Mesendoderm (in vitro differentiated cells): ENCODE measurements around the gene PDPR.
"Not testable (repeated sequence)": the region's sequence is repeated elsewhere in the genome, so short reads cannot be mapped to it uniquely, and the experiment has no call there.

ENCODE experiments used
- DNase-seq: peaks from one replicate; pipeline ENCODE4 v3.0.0; 2013
- H2AK5ac ChIP-seq: 2 replicates; pipeline ENCODE4 v1.6.1; 2013; ENCODE audit warnings: low read length, inconsistent platforms
- H2BK120ac ChIP-seq: 2 replicates; pipeline ENCODE4 v1.6.1; 2013; ENCODE audit warnings: low read depth, mild to moderate bottlenecking, low read length, moderate library complexity, mixed read lengths
- H2BK15ac ChIP-seq: replicated peaks from 2 replicates; pipeline ENCODE4 v1.6.1; 2013; ENCODE audit warnings: low read depth, mild to moderate bottlenecking, moderate library complexity
- H2BK5ac ChIP-seq: 2 replicates; pipeline ENCODE4 v1.6.1; 2013; ENCODE audit warnings: low read length, inconsistent platforms
- H3K18ac ChIP-seq: 2 replicates; pipeline ENCODE4 v1.6.1; 2013; ENCODE audit warnings: mild to moderate bottlenecking, low read length, mixed read lengths
- H3K23ac ChIP-seq: one replicate; pipeline ENCODE4 v1.6.1; 2013; ENCODE audit warnings: low read length
- H3K27ac ChIP-seq: 2 replicates; pipeline ENCODE4 v1.5.1; 2013; ENCODE audit warnings: low read depth, mild to moderate bottlenecking, inconsistent platforms, low read length, moderate library complexity
- H3K27me3 ChIP-seq: 2 replicates; pipeline ENCODE4 v1.6.1; 2013; ENCODE audit warnings: low read length, control low read depth, mild to moderate bottlenecking, inconsistent platforms; ENCODE audit not compliant: insufficient read depth, poor library complexity
- H3K36me3 ChIP-seq: 2 replicates; pipeline ENCODE4 v1.6.1; 2013; ENCODE audit warnings: low read length, inconsistent platforms; ENCODE audit not compliant: control insufficient read depth, insufficient read depth
- H3K4ac ChIP-seq: one replicate; pipeline ENCODE4 v1.6.1; 2013; ENCODE audit warnings: low read depth, mild to moderate bottlenecking, low read length, moderate library complexity
- H3K4me1 ChIP-seq: 2 replicates; pipeline ENCODE4 v1.6.1; 2013; ENCODE audit warnings: low read depth, low read length, inconsistent platforms; ENCODE audit not compliant: control insufficient read depth
- H3K4me2 ChIP-seq: 2 replicates; pipeline ENCODE4 v1.6.1; 2013; ENCODE audit warnings: low read length
- H3K4me3 ChIP-seq: 2 replicates; pipeline ENCODE4 v1.5.1; 2013; ENCODE audit warnings: mild to moderate bottlenecking, low read length
- H3K56ac ChIP-seq: one replicate; pipeline ENCODE4 v1.6.1; 2013; ENCODE audit warnings: low read length
- H3K79me1 ChIP-seq: 2 replicates; pipeline ENCODE4 v1.6.1; 2013; ENCODE audit warnings: low read length, inconsistent platforms
- H3K79me2 ChIP-seq: 2 replicates; pipeline ENCODE4 v1.6.1; 2013; ENCODE audit warnings: mild to moderate bottlenecking, low read length; ENCODE audit not compliant: control insufficient read depth, insufficient read depth
- H3K9ac ChIP-seq: 2 replicates; pipeline ENCODE4 v1.6.1; 2013; ENCODE audit warnings: low read length, inconsistent platforms
- H4K5ac ChIP-seq: one replicate; pipeline ENCODE4 v1.6.1; 2013; ENCODE audit warnings: low read length
- H4K8ac ChIP-seq: one replicate; pipeline ENCODE4 v1.6.1; 2013; ENCODE audit warnings: low read depth, mild to moderate bottlenecking, control low read depth, low read length, moderate library complexity
- WGBS: extraction: QIAGEN DNeasy Blood & Tissue Kit; methylation state at CpG from one replicate; pipeline ENCODE4 v1.1.7; 2013; ENCODE audit warnings: low lambda C conversion rate, missing lambda C conversion rate; ENCODE audit not compliant: insufficient coverage; ENCODE audit errors: extremely low coverage; 5-methylcytosine and 5-hydroxymethylcytosine counted together

The PDPR gene

DNA sequence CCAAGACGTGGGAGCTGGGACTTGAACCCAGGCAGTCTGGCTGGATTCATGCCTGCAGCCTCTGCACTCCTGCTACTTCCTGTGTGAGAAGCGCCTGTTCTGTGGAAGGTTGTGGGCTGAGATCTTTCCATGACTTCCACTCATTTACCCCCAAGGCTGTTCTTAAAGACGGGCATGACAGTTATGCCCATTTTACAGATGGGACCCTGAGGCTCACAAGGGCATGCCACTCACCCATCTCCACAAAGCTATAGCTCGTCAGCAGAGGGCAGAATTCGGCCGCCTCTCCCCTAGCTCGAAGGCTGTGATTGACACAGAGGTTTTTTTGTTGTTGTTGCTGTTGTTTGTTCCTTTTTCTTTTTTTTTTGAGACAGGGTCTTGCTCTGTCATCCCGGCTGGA, 85.9 kb downstream of the PDPR start:
- not testable (repeated sequence) for H3K4me3 ChIP-seq, H2BK5ac ChIP-seq, H3K79me1 ChIP-seq, DNase-seq, H2BK15ac ChIP-seq, H2BK120ac ChIP-seq, H2AK5ac ChIP-seq, H3K9ac ChIP-seq, H4K5ac ChIP-seq, H3K18ac ChIP-seq, H3K23ac ChIP-seq, H3K4me1 ChIP-seq, H3K27ac ChIP-seq, H3K27me3 ChIP-seq, H4K8ac ChIP-seq, H3K36me3 ChIP-seq, H3K4ac ChIP-seq, H3K4me2 ChIP-seq, H3K56ac ChIP-seq, H3K79me2 ChIP-seq
- no CpG with 5 or more reads among the region's 8 CpGs for WGBS

DNA sequence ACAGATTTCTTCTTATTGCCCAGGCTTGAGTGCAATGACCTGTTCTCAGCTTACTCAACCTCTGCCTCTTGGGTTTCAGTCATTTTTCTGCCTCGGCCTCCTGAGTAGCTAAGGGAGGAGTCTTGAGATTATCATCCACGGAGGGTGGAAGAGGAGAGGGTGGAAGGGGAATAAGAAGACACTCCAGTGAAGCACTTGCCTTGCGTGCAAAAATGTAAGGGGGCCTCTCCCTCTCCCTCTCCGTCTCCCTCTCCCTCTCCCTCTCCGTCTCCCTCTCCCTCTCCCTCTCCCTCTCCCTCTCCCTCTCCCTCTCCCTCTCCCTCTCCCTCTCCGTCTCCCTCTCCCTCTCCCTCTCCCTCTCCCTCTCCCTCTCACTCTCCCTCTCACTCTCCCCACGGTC, 89.4 kb downstream of the PDPR start:
- H4K8ac ChIP-seq, H3K27me3 ChIP-seq, H3K18ac ChIP-seq, H3K4me2 ChIP-seq, H3K36me3 ChIP-seq, H3K27ac ChIP-seq, H3K56ac ChIP-seq, H3K4me3 ChIP-seq, H3K4ac ChIP-seq, H2BK5ac ChIP-seq, DNase-seq, H3K4me1 ChIP-seq, H3K23ac ChIP-seq, H3K9ac ChIP-seq, H2AK5ac ChIP-seq, H3K79me1 ChIP-seq, H4K5ac ChIP-seq, H2BK15ac ChIP-seq, H2BK120ac ChIP-seq, H3K79me2 ChIP-seq: not testable (repeated sequence)
- no CpG with 5 or more reads among the region's 7 CpGs for WGBS

DNA sequence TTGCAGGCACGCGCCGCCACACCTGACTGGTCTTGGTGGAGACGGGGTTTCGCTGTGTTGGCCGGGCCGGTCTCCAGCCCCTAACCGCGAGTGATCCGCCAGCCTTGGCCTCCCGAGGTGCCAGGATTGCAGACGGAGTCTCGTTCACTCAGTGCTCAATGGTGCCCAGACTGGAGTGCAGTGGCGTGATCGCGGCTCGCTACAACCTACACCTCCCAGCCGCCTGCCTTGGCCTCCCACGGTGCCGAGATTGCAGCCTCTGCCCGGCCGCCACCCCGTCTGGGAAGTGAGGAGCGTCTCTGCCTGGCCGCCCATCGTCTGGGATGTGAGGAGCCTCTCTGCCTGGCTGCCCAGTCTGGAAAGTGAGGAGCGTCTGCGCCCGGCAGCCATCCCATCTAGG, 89.9 kb downstream of the PDPR start:
- not testable (repeated sequence) for H3K27me3 ChIP-seq, H3K9ac ChIP-seq, H3K4ac ChIP-seq, H2BK15ac ChIP-seq, DNase-seq, H3K4me3 ChIP-seq, H3K23ac ChIP-seq, H3K27ac ChIP-seq, H3K4me2 ChIP-seq, H3K4me1 ChIP-seq, H3K79me2 ChIP-seq, H3K18ac ChIP-seq, H3K56ac ChIP-seq, H4K8ac ChIP-seq, H3K36me3 ChIP-seq, H3K79me1 ChIP-seq, H4K5ac ChIP-seq, H2AK5ac ChIP-seq, H2BK120ac ChIP-seq, H2BK5ac ChIP-seq
- no CpG with 5 or more reads among the region's 29 CpGs for WGBS

DNA sequence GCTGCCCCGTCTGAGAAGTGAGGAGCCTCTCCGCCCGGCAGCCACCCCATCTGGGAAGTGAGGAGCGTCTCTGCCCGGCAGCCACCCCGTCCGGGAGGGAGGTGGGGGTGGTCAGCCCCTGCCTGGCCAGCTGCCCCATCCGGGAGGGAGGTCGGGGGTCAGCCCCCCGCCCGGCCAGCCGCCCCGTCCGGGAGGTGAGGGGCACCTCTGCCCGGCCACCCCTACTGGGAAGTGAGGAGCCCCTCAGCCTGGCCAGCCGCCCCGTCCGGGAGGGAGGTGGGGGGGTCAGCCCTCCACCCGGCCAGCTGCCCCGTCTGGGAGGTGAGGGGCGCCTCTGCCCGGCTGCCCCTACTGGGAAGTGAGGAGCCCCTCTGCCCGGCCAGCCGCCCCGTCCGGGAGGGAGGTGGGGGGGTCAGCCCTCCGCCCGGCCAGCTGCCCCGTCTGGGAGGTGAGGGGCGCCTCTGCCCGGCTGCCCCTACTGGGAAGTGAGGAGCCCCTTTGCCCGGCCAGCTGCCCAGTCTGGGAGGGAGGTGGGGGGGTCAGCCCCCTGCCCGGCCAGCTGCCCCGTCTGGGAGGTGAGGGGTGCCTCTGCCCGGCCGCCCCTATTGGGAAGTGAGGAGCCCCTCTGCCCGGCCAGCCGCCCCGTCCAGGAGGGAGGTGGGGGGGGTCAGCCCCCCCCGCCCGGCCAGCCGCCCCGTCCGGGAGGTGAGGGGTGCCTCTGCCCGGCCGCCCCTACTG, 90.7 kb downstream of the PDPR start:
- H2AK5ac ChIP-seq, H3K4me2 ChIP-seq, H3K56ac ChIP-seq, H3K79me1 ChIP-seq, H3K36me3 ChIP-seq, H3K4me1 ChIP-seq, H3K4ac ChIP-seq, H4K8ac ChIP-seq, H3K27me3 ChIP-seq, DNase-seq, H4K5ac ChIP-seq, H3K18ac ChIP-seq, H2BK5ac ChIP-seq, H3K4me3 ChIP-seq, H2BK15ac ChIP-seq, H3K27ac ChIP-seq, H2BK120ac ChIP-seq, H3K23ac ChIP-seq, H3K79me2 ChIP-seq, H3K9ac ChIP-seq: not testable (repeated sequence)
- no CpG with 5 or more reads among the region's 46 CpGs for WGBS

DNA sequence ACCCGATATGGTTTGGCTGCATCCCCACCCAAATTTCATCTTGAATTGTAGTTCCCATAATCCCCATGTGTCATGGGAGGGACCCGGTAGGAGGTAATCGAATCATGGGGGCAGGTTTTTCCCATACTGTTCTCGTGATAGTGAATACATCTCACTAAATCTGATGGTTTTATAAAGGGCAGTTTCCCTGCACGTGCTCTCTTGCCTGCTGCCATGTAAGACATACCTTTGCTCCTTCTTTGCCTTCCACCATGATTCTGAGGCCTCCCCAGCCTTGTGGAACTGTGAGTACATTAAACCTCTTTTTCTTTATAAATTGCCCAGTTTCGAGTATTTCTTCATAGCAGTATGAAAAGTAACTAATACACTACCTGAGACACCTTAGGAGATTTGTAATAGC, 92.2 kb downstream of the PDPR start:
- H3K27me3 ChIP-seq, H3K36me3 ChIP-seq, H3K27ac ChIP-seq, H2BK15ac ChIP-seq, H3K79me2 ChIP-seq, H4K5ac ChIP-seq, H2BK120ac ChIP-seq, DNase-seq, H2AK5ac ChIP-seq, H3K4me3 ChIP-seq, H3K4me2 ChIP-seq, H2BK5ac ChIP-seq, H3K4me1 ChIP-seq, H3K9ac ChIP-seq, H3K23ac ChIP-seq, H4K8ac ChIP-seq, H3K18ac ChIP-seq, H3K56ac ChIP-seq, H3K4ac ChIP-seq, H3K79me1 ChIP-seq: not testable (repeated sequence)
- no CpG with 5 or more reads among the region's 6 CpGs for WGBS
